ENCODE results near the gene SMPDL3A. TPM values are rescaled to one million over a fixed set of nuclear protein-coding genes. Genes with fewer than 3 reads are reported as not detected.

The SMPDL3A gene
- total and polyA plus RNA-seq, 2 donors (not counting 1 experiment from before 2014, with no cell fraction given): 0.21 to 2.0 TPM

GRCh38 chr6:122766256-122766655 lies 22.8 kb upstream of the SMPDL3A start:
- no peaks in the 10 kb centered on the region for H3K9me3 ChIP-seq (ENCODE audit: control extremely low read depth in 1 of 3, control insufficient read depth in 2 of 3, insufficient read depth in 1 of 3, low read length in 2 of 3)
- H3K4me1 ChIP-seq (ENCODE audit: control insufficient read depth in 2 of 2, insufficient read depth in 2 of 2, low read length in 2 of 2): no peaks in the 10 kb centered on the region
- H3K9me3 Mint-ChIP-seq (ENCODE audit: insufficient read depth): no peaks in the 10 kb centered on the region
- H3K27me3 Mint-ChIP-seq: no peaks in the 10 kb centered on the region
- no peak overlapping the region for H3K4me3 ChIP-seq (ENCODE audit: control extremely low read depth in 1 of 5, extremely low read depth in 1 of 5, insufficient read depth in 1 of 5, low read depth in 2 of 5, low read length in 4 of 5)
- H3K27ac ChIP-seq (ENCODE audit: low read length in 2 of 2): no peak overlapping the region
- ATAC-seq (ENCODE audit: low read depth): no peak
- intact Hi-C loops (cut with micrococcal nuclease): no loop called here
- ChIA-PET POLR2A (no interaction called here), CTCF (no interaction called here)
- H3K4me1 Mint-ChIP-seq: no peaks in the 10 kb centered on the region
- no peak overlapping the region for H2AFZ ChIP-seq (ENCODE audit: insufficient read depth, low read depth, low read length, poor library complexity, severe bottlenecking)
- no peak overlapping the region for H3K4me3 Mint-ChIP-seq
- H3K27ac Mint-ChIP-seq: no peak overlapping the region
- DNase-seq: no peak
- H3K9ac ChIP-seq (ENCODE audit: low read length): no peak overlapping the region
- no peak for TF ChIP-seq CTCF (IDR thresholded peaks at IDR 0.05)
- TF ChIP-seq EZH2 (IDR thresholded peaks at IDR 0.05; ENCODE audit: borderline replicate concordance, insufficient read depth, low read depth, low read length, poor library complexity, severe bottlenecking): no peak
- no peaks in the 10 kb centered on the region for H3K27me3 ChIP-seq (replicated peaks in 1 of 4; ENCODE audit: control extremely low read depth in 1 of 4, control insufficient read depth in 3 of 4, insufficient read depth in 4 of 4, low read length in 3 of 4)
- no peaks in the 10 kb centered on the region for H3K36me3 ChIP-seq (replicated peaks in 1 of 2; ENCODE audit: control extremely low read depth in 1 of 2, control insufficient read depth in 1 of 2, extremely low read depth in 1 of 2, insufficient read depth in 2 of 2, low read length in 1 of 2)
- H4K20me1 ChIP-seq (ENCODE audit: control insufficient read depth, insufficient read depth, low read length, poor library complexity, severe bottlenecking): no peaks in the 10 kb centered on the region
- H3K4me2 ChIP-seq (replicated peaks; ENCODE audit: low read depth, low read length, poor library complexity, severe bottlenecking): no peak overlapping the region
- H3K79me2 ChIP-seq (ENCODE audit: control insufficient read depth, insufficient read depth, low read length): no peaks in the 10 kb centered on the region

GRCh38 chr6:122770835-122771601 lies 18.0 kb upstream of the SMPDL3A start:
- Histone ChIP-seq H3K9ac (ENCODE audit: low read length) (no peak overlapping the region), H3K9me3 (ENCODE audit: control extremely low read depth in 1 of 3, control insufficient read depth in 2 of 3, insufficient read depth in 1 of 3, low read length in 2 of 3) (no peaks in the 10 kb centered on the region), H3K36me3 (replicated peaks in 1 of 2; ENCODE audit: control extremely low read depth in 1 of 2, control insufficient read depth in 1 of 2, extremely low read depth in 1 of 2, insufficient read depth in 2 of 2, low read length in 1 of 2) (no peaks in the 10 kb centered on the region), H3K4me1 (ENCODE audit: control insufficient read depth in 2 of 2, insufficient read depth in 2 of 2, low read length in 2 of 2) (no peaks in the 10 kb centered on the region), H4K20me1 (ENCODE audit: control insufficient read depth, insufficient read depth, low read length, poor library complexity, severe bottlenecking) (no peaks in the 10 kb centered on the region), H3K4me3 (ENCODE audit: control extremely low read depth in 1 of 5, extremely low read depth in 1 of 5, insufficient read depth in 1 of 5, low read depth in 2 of 5, low read length in 4 of 5) (no peak overlapping the region), H3K79me2 (ENCODE audit: control insufficient read depth, insufficient read depth, low read length) (no peaks in the 10 kb centered on the region), H3K27me3 (replicated peaks in 1 of 4; ENCODE audit: control extremely low read depth in 1 of 4, control insufficient read depth in 3 of 4, insufficient read depth in 4 of 4, low read length in 3 of 4) (no peaks in the 10 kb centered on the region), H3K4me2 (replicated peaks; ENCODE audit: low read depth, low read length, poor library complexity, severe bottlenecking) (no peak overlapping the region), H3K27ac (ENCODE audit: low read length in 2 of 2) (no peak overlapping the region), H2AFZ (ENCODE audit: insufficient read depth, low read depth, low read length, poor library complexity, severe bottlenecking) (no peak overlapping the region)
- H3K4me3 Mint-ChIP-seq: no peak overlapping the region
- ATAC-seq (ENCODE audit: low read depth) (no peak), DNase-seq (no peak)
- no peaks in the 10 kb centered on the region for H3K27me3 Mint-ChIP-seq
- H3K27ac Mint-ChIP-seq: no peak overlapping the region
- ChIA-PET POLR2A (no interaction called here), CTCF (no interaction called here)
- intact Hi-C loops (cut with micrococcal nuclease): no loop called here
- no peaks in the 10 kb centered on the region for H3K4me1 Mint-ChIP-seq
- H3K9me3 Mint-ChIP-seq (ENCODE audit: insufficient read depth): no peaks in the 10 kb centered on the region
- no CpG with 5 or more reads among the region's 1 CpG for WGBS (ENCODE audit: insufficient coverage)
- TF ChIP-seq EZH2 (IDR thresholded peaks at IDR 0.05; ENCODE audit: borderline replicate concordance, insufficient read depth, low read depth, low read length, poor library complexity, severe bottlenecking): no peak
- no peak for TF ChIP-seq CTCF (IDR thresholded peaks at IDR 0.05)

Data from B cell (primary cell).